ENCODE data around the gene SYTL3. TPM values are rescaled to one million over a fixed set of nuclear protein-coding genes. Genes with fewer than 3 reads are reported as not detected.

Gene SYTL3
- total RNA-seq, 1 donor from 2014 or later, result 0.48 TPM

DNA sequence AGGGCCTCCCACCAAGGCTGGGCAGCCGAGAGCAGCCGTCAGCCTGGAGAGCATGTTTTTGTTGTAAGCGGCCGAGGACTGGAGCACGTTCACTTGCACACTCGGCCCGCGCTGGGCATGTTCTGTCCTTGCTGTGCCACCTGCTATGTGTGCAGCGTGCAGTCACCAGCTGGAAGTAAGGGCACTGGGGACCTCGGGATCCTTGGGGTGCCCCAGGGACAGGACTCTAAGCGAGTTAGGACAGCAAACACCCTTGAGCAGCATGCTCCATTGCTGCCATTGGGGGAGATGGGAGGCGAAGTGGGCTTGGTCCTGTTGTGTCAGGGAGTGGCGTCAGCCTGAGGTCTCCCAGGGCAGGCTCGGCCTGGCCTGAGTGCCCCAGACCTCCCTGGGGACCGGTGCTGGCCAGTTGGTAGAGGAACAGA, 24.0 kb upstream of the SYTL3 start:
- H3K9me3 Mint-ChIP-seq (ENCODE audit: unreplicated experiment), result no peaks in the 10 kb centered on the region
- peak; percentile 53 for DNase-seq (ENCODE audit: extremely low spot score, unreplicated experiment)
- H3K4me3 Mint-ChIP-seq (ENCODE audit: unreplicated experiment), result no peak overlapping the region
- no peak overlapping the region for H3K27ac Mint-ChIP-seq (ENCODE audit: unreplicated experiment)
- no peaks in the 10 kb centered on the region for H3K27me3 Mint-ChIP-seq (ENCODE audit: unreplicated experiment)
- H3K36me3 Mint-ChIP-seq (ENCODE audit: unreplicated experiment), result peaks cover 35% of the 10 kb centered on the region
- H3K4me1 Mint-ChIP-seq (ENCODE audit: unreplicated experiment), result no peaks in the 10 kb centered on the region
- TF ChIP-seq, protein P1, sequence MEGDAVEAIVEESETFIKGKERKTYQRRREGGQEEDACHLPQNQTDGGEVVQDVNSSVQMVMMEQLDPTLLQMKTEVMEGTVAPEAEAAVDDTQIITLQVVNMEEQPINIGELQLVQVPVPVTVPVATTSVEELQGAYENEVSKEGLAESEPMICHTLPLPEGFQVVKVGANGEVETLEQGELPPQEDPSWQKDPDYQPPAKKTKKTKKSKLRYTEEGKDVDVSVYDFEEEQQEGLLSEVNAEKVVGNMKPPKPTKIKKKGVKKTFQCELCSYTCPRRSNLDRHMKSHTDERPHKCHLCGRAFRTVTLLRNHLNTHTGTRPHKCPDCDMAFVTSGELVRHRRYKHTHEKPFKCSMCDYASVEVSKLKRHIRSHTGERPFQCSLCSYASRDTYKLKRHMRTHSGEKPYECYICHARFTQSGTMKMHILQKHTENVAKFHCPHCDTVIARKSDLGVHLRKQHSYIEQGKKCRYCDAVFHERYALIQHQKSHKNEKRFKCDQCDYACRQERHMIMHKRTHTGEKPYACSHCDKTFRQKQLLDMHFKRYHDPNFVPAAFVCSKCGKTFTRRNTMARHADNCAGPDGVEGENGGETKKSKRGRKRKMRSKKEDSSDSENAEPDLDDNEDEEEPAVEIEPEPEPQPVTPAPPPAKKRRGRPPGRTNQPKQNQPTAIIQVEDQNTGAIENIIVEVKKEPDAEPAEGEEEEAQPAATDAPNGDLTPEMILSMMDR (IDR thresholded peaks at IDR 0.05), result no peak

DNA sequence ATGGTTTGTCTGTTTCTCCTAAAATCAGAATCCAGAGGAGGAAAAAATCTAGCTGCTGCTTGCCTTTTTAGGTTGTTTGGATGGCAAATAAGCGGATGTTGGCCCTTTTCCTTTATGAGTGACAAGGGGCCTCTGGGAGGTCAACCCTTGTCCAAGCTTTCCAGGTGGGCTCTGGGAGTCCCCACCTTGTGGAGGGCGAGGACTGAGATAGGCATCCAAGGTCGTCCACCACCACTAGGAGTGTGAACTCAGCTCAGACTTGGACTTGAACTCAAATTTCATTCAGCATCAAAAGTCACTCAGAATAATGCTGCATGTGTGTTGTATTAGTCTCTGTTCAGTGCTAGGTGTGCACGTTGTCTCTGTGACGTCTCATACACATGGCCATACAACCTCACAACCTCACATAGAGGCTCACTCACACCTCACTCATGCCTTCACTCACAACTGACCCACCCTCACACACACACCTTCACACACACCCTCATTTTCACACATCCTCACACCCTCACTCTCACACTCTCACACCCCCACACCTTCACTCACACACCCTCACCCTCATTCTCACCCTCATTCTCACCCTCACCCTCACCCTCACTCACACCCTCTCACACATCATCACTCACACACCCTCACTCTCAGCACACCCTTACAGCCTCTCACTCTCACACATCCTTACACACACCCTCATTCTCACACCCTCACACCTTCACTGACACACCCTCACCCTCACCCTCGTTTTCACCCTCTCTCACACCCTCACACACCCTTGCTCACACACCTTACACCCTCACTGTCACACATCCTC, 23.3 kb upstream of the SYTL3 start:
- peak; percentile 34 for DNase-seq (ENCODE audit: extremely low spot score, unreplicated experiment)
- Mint-ChIP-seq H3K36me3 (ENCODE audit: unreplicated experiment) (peaks cover 41% of the 10 kb centered on the region), H3K27ac (ENCODE audit: unreplicated experiment) (peak overlapping the region; percentile 48), H3K27me3 (ENCODE audit: unreplicated experiment) (no peaks in the 10 kb centered on the region), H3K4me1 (ENCODE audit: unreplicated experiment) (peaks cover 3% of the 10 kb centered on the region), H3K9me3 (ENCODE audit: unreplicated experiment) (no peaks in the 10 kb centered on the region), H3K4me3 (ENCODE audit: unreplicated experiment) (no peak overlapping the region)
- TF ChIP-seq, protein P1 (IDR thresholded peaks at IDR 0.05), result no peak

DNA sequence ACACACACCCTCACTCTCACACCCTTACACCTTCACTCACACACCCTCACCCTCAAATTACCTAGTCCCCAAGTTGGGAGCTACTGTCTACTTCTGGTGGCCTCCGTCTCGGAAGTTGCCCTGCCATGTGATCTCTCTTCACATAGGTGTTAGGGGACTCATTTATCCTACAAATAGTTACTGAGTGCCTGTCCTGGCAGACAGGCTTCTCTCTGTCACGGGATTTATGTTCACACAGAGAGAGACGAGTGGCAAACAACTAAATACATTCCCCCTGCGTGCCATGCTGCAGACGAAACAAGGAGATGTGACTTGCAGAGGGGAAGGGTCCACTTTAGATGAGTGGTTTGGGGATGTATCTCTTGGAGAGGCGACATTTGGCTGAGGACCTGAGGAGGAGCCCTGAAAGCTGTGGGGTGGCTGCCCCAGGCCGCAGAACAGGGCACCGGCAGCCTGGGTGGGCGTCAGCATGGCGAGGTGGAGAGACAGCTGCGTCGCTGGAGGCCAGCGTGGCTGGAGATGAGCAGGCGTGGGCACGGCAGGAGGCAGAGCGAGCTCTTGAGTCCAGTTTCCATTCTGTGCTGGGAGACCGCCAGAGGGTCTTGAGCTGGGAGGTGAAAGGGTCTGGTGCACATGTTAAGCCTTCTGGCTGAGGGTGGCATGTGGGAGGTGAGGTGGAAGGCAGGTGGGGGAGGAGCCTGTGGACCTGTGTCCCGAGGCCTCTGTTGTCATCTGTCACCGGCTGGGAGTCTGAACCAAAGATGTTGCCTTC, 22.5 kb upstream of the SYTL3 start:
- TF ChIP-seq, protein P1 (IDR thresholded peaks at IDR 0.05), result no peak
- no peaks in the 10 kb centered on the region for H3K27me3 Mint-ChIP-seq (ENCODE audit: unreplicated experiment)
- no peaks in the 10 kb centered on the region for H3K9me3 Mint-ChIP-seq (ENCODE audit: unreplicated experiment)
- peaks cover 6% of the 10 kb centered on the region for H3K4me1 Mint-ChIP-seq (ENCODE audit: unreplicated experiment)
- no peak overlapping the region for H3K4me3 Mint-ChIP-seq (ENCODE audit: unreplicated experiment)
- peak overlapping the region; percentile 48 for H3K27ac Mint-ChIP-seq (ENCODE audit: unreplicated experiment)
- DNase-seq (ENCODE audit: extremely low spot score, unreplicated experiment), result peak; percentile 74
- H3K36me3 Mint-ChIP-seq (ENCODE audit: unreplicated experiment), result peaks cover 45% of the 10 kb centered on the region

DNA sequence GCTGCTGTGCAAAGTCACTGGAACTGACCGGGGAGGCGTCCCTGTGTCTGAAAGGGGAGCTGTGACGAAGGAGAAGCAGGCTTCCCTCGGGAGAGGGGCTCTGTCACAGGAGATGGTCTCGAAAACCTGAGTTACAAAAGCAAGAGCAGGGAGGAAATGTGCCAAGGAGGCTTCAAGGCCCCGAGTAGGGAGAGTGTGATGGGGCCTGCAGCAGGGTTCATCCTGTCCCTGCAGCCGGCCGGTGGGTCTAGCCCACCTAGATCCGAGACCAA, 22.0 kb upstream of the SYTL3 start:
- Mint-ChIP-seq H3K27ac (ENCODE audit: unreplicated experiment) (no peak overlapping the region), H3K4me1 (ENCODE audit: unreplicated experiment) (peaks cover 7% of the 10 kb centered on the region), H3K36me3 (ENCODE audit: unreplicated experiment) (peaks cover 45% of the 10 kb centered on the region), H3K4me3 (ENCODE audit: unreplicated experiment) (no peak overlapping the region), H3K9me3 (ENCODE audit: unreplicated experiment) (no peaks in the 10 kb centered on the region), H3K27me3 (ENCODE audit: unreplicated experiment) (no peaks in the 10 kb centered on the region)
- TF ChIP-seq, protein P1 (IDR thresholded peaks at IDR 0.05), result no peak
- peak; percentile 72 for DNase-seq (ENCODE audit: extremely low spot score, unreplicated experiment)

DNA sequence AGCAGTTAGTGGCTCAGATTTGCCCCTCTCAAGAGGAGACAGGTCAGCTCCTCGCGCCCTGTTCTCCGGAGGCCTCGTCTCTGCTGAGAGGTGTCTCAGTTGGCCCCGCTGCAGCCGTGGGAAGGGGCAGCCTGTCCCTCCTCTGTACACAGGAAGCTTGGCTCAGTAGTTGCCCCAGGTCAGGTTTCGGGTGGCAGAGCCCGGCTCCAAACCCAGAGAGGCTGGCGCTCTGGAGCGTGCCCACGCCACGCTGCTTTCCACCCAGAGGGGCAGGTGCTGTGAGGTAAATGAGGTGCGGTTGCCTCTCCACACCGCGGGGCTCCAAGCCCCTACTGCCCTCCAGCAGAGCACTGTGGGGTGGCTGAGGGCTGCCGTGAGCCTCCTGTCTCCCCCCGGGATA, 21.3 kb upstream of the SYTL3 start:
- H3K4me1 Mint-ChIP-seq (ENCODE audit: unreplicated experiment), result peaks cover 7% of the 10 kb centered on the region
- peaks cover 49% of the 10 kb centered on the region for H3K36me3 Mint-ChIP-seq (ENCODE audit: unreplicated experiment)
- no peak overlapping the region for H3K4me3 Mint-ChIP-seq (ENCODE audit: unreplicated experiment)
- DNase-seq (ENCODE audit: extremely low spot score, unreplicated experiment), result peak; percentile 80
- no peaks in the 10 kb centered on the region for H3K9me3 Mint-ChIP-seq (ENCODE audit: unreplicated experiment)
- TF ChIP-seq, protein P1 (IDR thresholded peaks at IDR 0.05), result no peak
- H3K27me3 Mint-ChIP-seq (ENCODE audit: unreplicated experiment), result no peaks in the 10 kb centered on the region
- H3K27ac Mint-ChIP-seq (ENCODE audit: unreplicated experiment), result no peak overlapping the region

Data from osteocyte (in vitro differentiated cells).